ENCODE data around the gene KIF26B.

KIF26B gene

DNA sequence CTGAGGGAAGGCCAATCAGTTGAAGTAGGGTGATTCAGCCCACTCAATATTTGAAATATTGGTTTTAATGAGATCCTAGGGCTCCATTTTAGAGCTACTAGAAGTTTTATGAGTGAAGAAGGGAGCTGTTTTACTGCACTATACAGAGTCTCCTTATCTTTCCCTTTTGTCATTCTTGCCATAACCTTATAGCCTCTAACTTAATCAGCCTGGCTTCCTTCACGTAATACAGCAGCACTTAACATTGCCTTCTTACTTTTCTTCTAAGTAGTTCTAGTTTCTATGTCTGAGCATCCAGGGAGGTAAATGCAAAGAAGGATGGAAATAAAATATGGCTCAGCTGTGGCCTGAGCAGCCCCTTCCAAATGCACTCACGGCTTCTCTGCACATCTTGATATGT is 299.3 kb downstream of the KIF26B start:
- TF ChIP-seq PAX5 (IDR thresholded peaks at IDR 0.05; ENCODE audit: insufficient read depth, low read length, severe bottlenecking) (no peak), POLR2A (IDR thresholded peaks at IDR 0.05; ENCODE audit: low read depth, low read length) (no peak), TAF1 (IDR thresholded peaks at IDR 0.05; ENCODE audit: low read depth, low read length) (no peak), POU2F2 (IDR thresholded peaks at IDR 0.05; ENCODE audit: low read depth, low read length) (no peak), POLR2AphosphoS5 (IDR thresholded peaks at IDR 0.05; ENCODE audit: low read depth, low read length) (no peak), SPI1 (IDR thresholded peaks at IDR 0.05; ENCODE audit: low read depth, low read length) (no peak)
- FAIRE-seq (no peak), DNase-seq (ENCODE audit: insufficient read length, low spot score) (no peak)

DNA sequence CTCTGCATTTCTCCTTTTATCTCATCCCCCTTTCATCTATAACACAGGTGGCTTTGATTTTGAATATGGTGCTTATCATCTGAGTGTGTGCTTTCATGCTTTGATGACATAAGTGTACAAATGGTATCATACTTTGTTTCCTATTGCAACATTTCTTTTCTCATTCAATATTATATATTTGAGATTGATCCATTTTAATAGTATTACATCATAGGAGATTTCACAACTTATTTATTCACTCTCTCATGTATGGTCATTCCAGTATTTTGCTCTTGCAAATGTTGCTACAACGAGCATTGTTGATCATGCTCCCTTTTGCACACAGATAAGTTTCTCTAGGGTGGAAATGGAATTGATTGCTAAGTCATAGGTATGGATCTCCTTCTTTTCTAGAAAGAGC is 302.8 kb downstream of the KIF26B start:
- FAIRE-seq (no peak), DNase-seq (ENCODE audit: insufficient read length, low spot score) (no peak)
- TF ChIP-seq TAF1 (IDR thresholded peaks at IDR 0.05; ENCODE audit: low read depth, low read length) (no peak), POLR2AphosphoS5 (IDR thresholded peaks at IDR 0.05; ENCODE audit: low read depth, low read length) (no peak), POLR2A (IDR thresholded peaks at IDR 0.05; ENCODE audit: low read depth, low read length) (no peak), PAX5 (IDR thresholded peaks at IDR 0.05; ENCODE audit: insufficient read depth, low read length, severe bottlenecking) (no peak), POU2F2 (IDR thresholded peaks at IDR 0.05; ENCODE audit: low read depth, low read length) (no peak), SPI1 (IDR thresholded peaks at IDR 0.05; ENCODE audit: low read depth, low read length) (no peak)

DNA sequence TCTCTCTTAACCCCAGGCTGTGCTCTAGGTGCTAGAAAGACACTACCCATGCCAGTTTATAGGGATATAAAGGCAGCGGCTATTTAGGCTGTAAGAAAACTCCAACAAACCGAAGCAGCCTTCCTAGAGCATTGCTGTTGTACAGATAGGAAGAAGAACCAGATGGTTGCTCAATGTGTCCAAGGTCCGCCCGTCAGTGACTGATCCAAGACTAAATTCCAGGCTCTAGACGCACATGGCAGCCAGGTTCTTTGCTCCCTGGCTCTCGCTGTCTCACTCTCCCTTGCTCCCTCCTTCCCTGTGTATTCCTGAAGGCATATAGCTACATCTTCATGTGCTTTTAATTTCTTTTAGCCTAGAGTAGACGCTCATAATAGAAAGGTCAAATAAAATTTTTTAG is 303.4 kb downstream of the KIF26B start:
- FAIRE-seq (no peak), DNase-seq (ENCODE audit: insufficient read length, low spot score) (no peak)
- TF ChIP-seq PAX5 (IDR thresholded peaks at IDR 0.05; ENCODE audit: insufficient read depth, low read length, severe bottlenecking): no peak
- TF ChIP-seq POU2F2 (IDR thresholded peaks at IDR 0.05; ENCODE audit: low read depth, low read length): no peak
- no peak for TF ChIP-seq SPI1 (IDR thresholded peaks at IDR 0.05; ENCODE audit: low read depth, low read length)
- no peak for TF ChIP-seq POLR2A (IDR thresholded peaks at IDR 0.05; ENCODE audit: low read depth, low read length)
- no peak for TF ChIP-seq POLR2AphosphoS5 (IDR thresholded peaks at IDR 0.05; ENCODE audit: low read depth, low read length)
- no peak for TF ChIP-seq TAF1 (IDR thresholded peaks at IDR 0.05; ENCODE audit: low read depth, low read length)

DNA sequence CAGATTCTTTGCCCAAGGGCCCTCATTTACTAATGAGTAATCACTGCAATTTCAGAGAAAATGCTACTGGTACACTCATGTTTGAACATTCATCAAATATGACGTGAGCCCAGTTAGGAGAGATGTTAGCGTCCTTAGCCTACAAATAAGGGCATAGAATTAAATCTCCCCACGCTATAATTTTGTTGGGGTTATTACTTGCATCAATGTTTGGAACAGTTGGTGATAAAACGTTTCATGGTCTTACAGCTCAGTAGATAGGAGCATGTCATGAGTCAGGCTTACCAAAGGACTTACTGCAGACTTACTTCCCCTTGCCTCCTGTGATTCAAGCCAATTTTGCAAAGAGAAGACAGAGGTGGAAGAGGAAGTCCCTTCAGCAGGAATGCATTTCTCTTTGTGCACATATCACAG is 304.0 kb downstream of the KIF26B start:
- TF ChIP-seq SPI1 (IDR thresholded peaks at IDR 0.05; ENCODE audit: low read depth, low read length) (no peak), POU2F2 (IDR thresholded peaks at IDR 0.05; ENCODE audit: low read depth, low read length) (no peak), TAF1 (IDR thresholded peaks at IDR 0.05; ENCODE audit: low read depth, low read length) (no peak), POLR2AphosphoS5 (IDR thresholded peaks at IDR 0.05; ENCODE audit: low read depth, low read length) (no peak), POLR2A (IDR thresholded peaks at IDR 0.05; ENCODE audit: low read depth, low read length) (no peak)
- FAIRE-seq (no peak), DNase-seq (ENCODE audit: insufficient read length, low spot score) (no peak)

DNA sequence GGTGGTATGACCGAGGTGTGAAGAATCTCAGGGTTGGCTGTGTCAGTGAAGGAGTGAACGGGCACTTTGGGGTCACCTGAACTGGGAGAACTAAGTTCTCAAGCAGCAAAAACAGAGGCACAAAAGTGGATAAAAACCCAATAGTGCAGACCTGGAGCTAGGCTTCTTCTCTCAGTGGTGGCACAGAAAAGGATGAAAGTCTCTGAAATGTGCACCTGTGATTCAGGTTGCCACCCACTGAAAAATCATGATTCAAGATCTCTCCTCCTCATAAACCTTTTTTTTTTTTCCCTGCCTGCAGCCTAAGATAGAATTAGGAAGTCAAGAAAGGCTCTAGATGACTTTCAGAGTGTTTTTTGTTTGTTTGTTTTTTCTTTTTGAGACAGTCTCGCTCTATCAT is 304.8 kb downstream of the KIF26B start:
- DNase-seq (ENCODE audit: insufficient read length, low spot score): no peak
- no peak for TF ChIP-seq POLR2A (IDR thresholded peaks at IDR 0.05; ENCODE audit: low read depth, low read length)
- TF ChIP-seq SPI1 (IDR thresholded peaks at IDR 0.05; ENCODE audit: low read depth, low read length): no peak
- TF ChIP-seq PAX5 (IDR thresholded peaks at IDR 0.05; ENCODE audit: insufficient read depth, low read length, severe bottlenecking): no peak
- TF ChIP-seq POLR2AphosphoS5 (IDR thresholded peaks at IDR 0.05; ENCODE audit: low read depth, low read length): no peak
- TF ChIP-seq TAF1 (IDR thresholded peaks at IDR 0.05; ENCODE audit: low read depth, low read length): no peak
- TF ChIP-seq POU2F2 (IDR thresholded peaks at IDR 0.05; ENCODE audit: low read depth, low read length): no peak
- no peak for FAIRE-seq

DNA sequence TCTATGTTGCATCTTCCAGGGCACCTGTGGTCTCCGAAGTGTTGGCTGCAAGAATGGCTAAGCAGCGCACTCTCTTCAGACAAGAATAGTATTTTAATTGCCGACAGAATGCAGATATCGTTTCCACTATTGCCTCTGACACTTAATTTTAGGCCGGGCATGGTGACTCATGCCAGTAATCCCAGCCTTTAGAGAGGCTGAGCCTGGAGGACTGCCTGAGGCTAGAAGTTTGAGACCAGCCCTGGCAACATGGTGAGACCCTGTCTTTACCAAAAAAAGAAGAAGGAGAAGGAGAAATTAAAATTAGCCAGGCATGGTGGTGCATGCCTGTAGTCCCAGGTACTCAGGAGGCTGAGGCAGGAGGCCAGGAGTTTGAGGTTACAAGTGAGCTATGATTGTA is 306.9 kb downstream of the KIF26B start:
- DNase-seq (ENCODE audit: insufficient read length, low spot score) (no peak), FAIRE-seq (no peak)
- TF ChIP-seq SPI1 (IDR thresholded peaks at IDR 0.05; ENCODE audit: low read depth, low read length) (no peak), PAX5 (IDR thresholded peaks at IDR 0.05; ENCODE audit: insufficient read depth, low read length, severe bottlenecking) (no peak), POLR2A (IDR thresholded peaks at IDR 0.05; ENCODE audit: low read depth, low read length) (no peak), POU2F2 (IDR thresholded peaks at IDR 0.05; ENCODE audit: low read depth, low read length) (no peak), TAF1 (IDR thresholded peaks at IDR 0.05; ENCODE audit: low read depth, low read length) (no peak), POLR2AphosphoS5 (IDR thresholded peaks at IDR 0.05; ENCODE audit: low read depth, low read length) (no peak)

DNA sequence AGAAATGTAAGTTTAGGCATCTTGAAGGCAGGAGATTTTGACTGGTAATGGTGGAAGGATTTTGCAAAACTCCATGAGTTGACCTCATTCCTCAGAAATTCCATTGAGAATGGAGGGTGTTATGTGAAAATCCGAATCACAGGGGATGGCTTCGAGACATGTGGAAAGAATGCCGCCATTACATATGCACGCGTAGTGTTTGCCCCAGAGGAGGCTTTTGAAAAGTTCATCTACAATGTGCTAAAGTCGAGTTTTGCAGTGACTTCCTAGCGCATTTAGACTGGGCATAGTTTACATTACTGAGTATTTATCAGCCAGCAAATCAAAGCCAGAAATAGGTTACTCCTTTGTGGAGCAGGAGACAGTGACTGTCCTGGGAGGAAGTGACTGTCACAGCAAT is 307.4 kb downstream of the KIF26B start:
- DNase-seq (ENCODE audit: insufficient read length, low spot score): no peak
- FAIRE-seq: no peak

DNA sequence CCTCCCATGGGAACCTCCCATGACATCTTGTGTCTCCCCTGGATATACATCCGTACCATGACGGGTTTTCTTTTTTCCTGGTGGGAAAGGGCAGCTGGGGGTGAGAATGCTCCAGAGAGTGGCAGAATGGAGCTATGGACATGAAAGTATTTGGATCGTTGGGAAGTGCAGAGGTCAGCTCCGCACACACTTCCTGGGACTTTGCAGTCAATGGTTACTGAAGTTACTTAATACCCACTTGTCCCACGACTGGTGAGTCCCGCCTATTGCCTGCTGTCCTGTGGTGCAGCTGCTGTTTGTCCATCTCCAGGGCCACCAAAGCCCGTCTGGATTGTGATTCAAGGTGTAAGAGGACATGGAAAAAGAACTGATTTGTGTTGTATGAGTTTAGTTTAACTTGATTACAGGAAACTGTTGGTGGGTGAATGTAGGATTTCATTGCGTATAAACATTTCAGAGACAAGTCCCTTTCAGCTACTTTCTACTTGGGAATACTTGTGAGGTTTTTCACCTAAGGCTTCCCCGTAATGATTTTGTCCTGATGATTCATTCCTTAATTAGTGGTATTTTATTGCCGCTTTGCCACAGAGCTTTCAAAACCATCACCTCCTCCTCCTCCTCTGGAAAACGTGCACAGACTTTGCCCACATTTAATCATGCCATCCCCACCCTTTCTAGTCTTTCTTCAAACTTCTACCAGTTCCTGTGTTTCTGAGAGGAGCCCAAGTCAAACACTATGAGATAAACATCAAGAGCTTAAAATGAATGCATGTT is 308.8 kb downstream of the KIF26B start:
- FAIRE-seq (no peak), DNase-seq (ENCODE audit: insufficient read length, low spot score) (no peak)
- TF ChIP-seq POLR2AphosphoS5 (IDR thresholded peaks at IDR 0.05; ENCODE audit: low read depth, low read length) (no peak), POLR2A (IDR thresholded peaks at IDR 0.05; ENCODE audit: low read depth, low read length) (no peak), POU2F2 (IDR thresholded peaks at IDR 0.05; ENCODE audit: low read depth, low read length) (no peak), TAF1 (IDR thresholded peaks at IDR 0.05; ENCODE audit: low read depth, low read length) (no peak), SPI1 (IDR thresholded peaks at IDR 0.05; ENCODE audit: low read depth, low read length) (no peak), PAX5 (IDR thresholded peaks at IDR 0.05; ENCODE audit: insufficient read depth, low read length, severe bottlenecking) (no peak)

More for the DNA sequence above, 307.4 kb downstream of the KIF26B start:
- TF ChIP-seq POU2F2 (IDR thresholded peaks at IDR 0.05; ENCODE audit: low read depth, low read length) (no peak), PAX5 (IDR thresholded peaks at IDR 0.05; ENCODE audit: insufficient read depth, low read length, severe bottlenecking) (no peak), TAF1 (IDR thresholded peaks at IDR 0.05; ENCODE audit: low read depth, low read length) (no peak)

DNA sequence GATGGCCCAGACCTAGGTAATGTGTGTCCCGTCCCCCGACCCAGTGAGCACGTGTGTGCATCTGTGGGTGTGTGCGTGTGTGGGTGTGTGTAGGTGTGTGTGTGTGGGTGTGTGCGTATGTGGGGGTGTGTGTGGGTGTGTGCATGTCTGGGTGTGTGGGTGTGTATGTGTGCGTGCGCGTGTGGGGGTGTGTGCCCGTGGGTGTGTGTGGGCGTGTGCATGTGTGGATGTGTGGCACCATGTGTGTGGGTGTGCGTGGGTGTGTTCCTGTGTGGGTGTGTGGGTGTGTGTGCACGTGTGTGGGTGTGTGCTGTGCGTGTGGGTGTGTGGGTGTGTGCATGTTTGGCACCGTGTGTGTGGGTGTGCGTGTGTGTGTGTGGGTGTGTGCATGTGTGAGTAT is 309.5 kb downstream of the KIF26B start:
- no peak for FAIRE-seq
- DNase-seq (ENCODE audit: insufficient read length, low spot score): no peak
- TF ChIP-seq PAX5 (IDR thresholded peaks at IDR 0.05; ENCODE audit: insufficient read depth, low read length, severe bottlenecking) (no peak), TAF1 (IDR thresholded peaks at IDR 0.05; ENCODE audit: low read depth, low read length) (no peak), POU2F2 (IDR thresholded peaks at IDR 0.05; ENCODE audit: low read depth, low read length) (no peak), SPI1 (IDR thresholded peaks at IDR 0.05; ENCODE audit: low read depth, low read length) (no peak), POLR2AphosphoS5 (IDR thresholded peaks at IDR 0.05; ENCODE audit: low read depth, low read length) (no peak), POLR2A (IDR thresholded peaks at IDR 0.05; ENCODE audit: low read depth, low read length) (no peak)

DNA sequence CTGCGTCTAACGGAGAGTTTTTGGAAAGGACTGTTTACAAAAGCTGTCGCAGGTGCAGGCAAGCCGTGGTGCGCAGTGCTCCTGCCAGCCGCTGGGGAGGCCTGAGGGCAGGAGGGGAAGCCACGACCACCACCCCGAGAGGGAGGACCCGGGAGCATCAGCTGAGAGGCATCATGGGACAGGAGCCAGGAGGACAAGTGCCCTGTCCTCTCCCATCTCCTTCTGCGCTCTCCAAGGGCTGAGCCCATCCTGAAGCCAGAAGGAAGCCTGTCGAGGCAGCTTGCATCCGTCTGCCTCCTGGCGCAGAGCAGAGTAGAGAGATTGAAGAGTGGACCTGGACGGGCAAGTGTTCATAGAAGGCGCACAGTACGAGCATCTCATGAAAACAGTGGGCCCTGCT is 310.9 kb downstream of the KIF26B start:
- FAIRE-seq (no peak), DNase-seq (ENCODE audit: insufficient read length, low spot score) (no peak)
- TF ChIP-seq SPI1 (IDR thresholded peaks at IDR 0.05; ENCODE audit: low read depth, low read length): no peak
- TF ChIP-seq POLR2A (IDR thresholded peaks at IDR 0.05; ENCODE audit: low read depth, low read length): no peak
- TF ChIP-seq POLR2AphosphoS5 (IDR thresholded peaks at IDR 0.05; ENCODE audit: low read depth, low read length): no peak
- TF ChIP-seq TAF1 (IDR thresholded peaks at IDR 0.05; ENCODE audit: low read depth, low read length): no peak
- TF ChIP-seq PAX5 (IDR thresholded peaks at IDR 0.05; ENCODE audit: insufficient read depth, low read length, severe bottlenecking): no peak
- TF ChIP-seq POU2F2 (IDR thresholded peaks at IDR 0.05; ENCODE audit: low read depth, low read length): no peak
